OCI-LY1 (cell line): ENCODE results near the gene KCNK3.

Experiments
- H2AFZ ChIP-seq: fragments of 200-600 bp; sonication (generic), shearing (Covaris generic); 2 replicates; pipeline ENCODE4 v1.6.0; 2014; ENCODE audit warnings: antibody characterized with exemption, mild to moderate bottlenecking, low read length
- H3F3A ChIP-seq: fragments of 200-600 bp; sonication (generic), shearing (Covaris generic); 2 replicates; pipeline ENCODE4 v1.6.0; 2014; ENCODE audit warnings: mild to moderate bottlenecking, antibody characterized with exemption, low read length, moderate library complexity; ENCODE audit not compliant: insufficient read depth
- H3K27ac ChIP-seq: fragments of 200-600 bp; sonication (generic); 2 replicates; pipeline ENCODE4 v1.5.1; 2014; ENCODE audit warnings: low read length, mixed run types, mild to moderate bottlenecking, low read depth; ENCODE audit not compliant: poor library complexity, severe bottlenecking
- H3K27me3 ChIP-seq: fragments of 200-600 bp; sonication (generic); 2 replicates; pipeline ENCODE4 v1.6.0; 2014; ENCODE audit warnings: antibody characterized with exemption, mild to moderate bottlenecking, low read length, moderate library complexity; ENCODE audit not compliant: insufficient read depth
- H3K36me3 ChIP-seq: fragments of 200-600 bp; sonication (generic); 2 replicates; pipeline ENCODE4 v1.6.1; 2014; ENCODE audit warnings: mild to moderate bottlenecking, antibody characterized with exemption, low read length, moderate library complexity, mixed read lengths; ENCODE audit not compliant: insufficient read depth
- H3K4me1 ChIP-seq: fragments of 200-600 bp; sonication (generic); 2 replicates; pipeline ENCODE4 v1.5.1; 2014; ENCODE audit warnings: mild to moderate bottlenecking, low read length, moderate library complexity; ENCODE audit not compliant: insufficient read depth, severe bottlenecking
- H3K4me2 ChIP-seq: fragments of 200-600 bp; sonication (generic), shearing (Covaris generic); 2 replicates; pipeline ENCODE4 v1.6.1; 2014; ENCODE audit warnings: low read length
- H3K4me3 ChIP-seq: fragments of 200-600 bp; sonication (generic); 2 replicates; pipeline ENCODE4 v1.5.1; 2014; ENCODE audit warnings: low read length, low read depth, mild to moderate bottlenecking, mixed read lengths; ENCODE audit not compliant: poor library complexity, severe bottlenecking
- H3K79me2 ChIP-seq: fragments of 200-600 bp; shearing (Covaris generic); 2 replicates; pipeline ENCODE4 v1.6.1; 2016; ENCODE audit warnings: mixed run types, low read length, mixed read lengths; ENCODE audit not compliant: insufficient read depth
- H3K9ac ChIP-seq: fragments of 200-600 bp; sonication (generic), shearing (Covaris generic); 2 replicates; pipeline ENCODE4 v1.6.1; 2014; ENCODE audit warnings: mild to moderate bottlenecking, low read length, mixed read lengths
- H3K9me2 ChIP-seq: fragments of 200-600 bp; sonication (generic), shearing (Covaris generic); 2 replicates; pipeline ENCODE4 v1.6.1; 2014; ENCODE audit warnings: low read depth, mild to moderate bottlenecking, low read length, mixed read lengths
- H3K9me3 ChIP-seq: fragments of 200-600 bp; shearing (Covaris generic); 2 replicates; pipeline ENCODE4 v1.6.1; 2014; ENCODE audit warnings: low read length, mixed read lengths
- H4K20me1 ChIP-seq: fragments of 200-600 bp; sonication (generic), shearing (Covaris generic); 2 replicates; pipeline ENCODE4 v1.6.0; 2016; ENCODE audit warnings: mild to moderate bottlenecking, low read length; ENCODE audit not compliant: insufficient read depth
- EZH2 ChIP-seq: fragments of 200-600 bp; sonication (generic), shearing (Covaris generic); IDR thresholded peaks from 2 replicates; pipeline ENCODE4 v1.8.0; 2017; ENCODE audit warnings: borderline replicate concordance, mixed run types, mild to moderate bottlenecking, antibody characterized with exemption, low read length, moderate library complexity, mixed read lengths
- TF ChIP-seq, protein P1 (sequence below): fragments of 200-600 bp; sonication (generic), shearing (Covaris generic); IDR thresholded peaks from 2 replicates; pipeline ENCODE4 v1.5.1; 2017; ENCODE audit warnings: mild to moderate bottlenecking, antibody characterized with exemption, low read length, moderate library complexity, mixed read lengths

KCNK3 gene

GRCh38 chr2:26712486-26713465 lies 20.3 kb downstream of the KCNK3 start:
- Histone ChIP-seq H2AFZ (no peak overlapping the region), H4K20me1 (no peaks in the 10 kb centered on the region), H3K27me3 (0 out of 2 replicates have a peak, but pooled peaks cover 5% of the 10 kb centered on the region), H3K4me3 (no peak overlapping the region), H3F3A (no peaks in the 10 kb centered on the region), H3K27ac (no peak overlapping the region), H3K79me2 (no peaks in the 10 kb centered on the region), H3K36me3 (no peaks in the 10 kb centered on the region), H3K9me3 (no peaks in the 10 kb centered on the region), H3K9me2 (no peaks in the 10 kb centered on the region), H3K4me1 (no peaks in the 10 kb centered on the region), H3K4me2 (no peak overlapping the region), H3K9ac (no peak overlapping the region)
- TF ChIP-seq EZH2, result no peak
- TF ChIP-seq, protein P1, sequence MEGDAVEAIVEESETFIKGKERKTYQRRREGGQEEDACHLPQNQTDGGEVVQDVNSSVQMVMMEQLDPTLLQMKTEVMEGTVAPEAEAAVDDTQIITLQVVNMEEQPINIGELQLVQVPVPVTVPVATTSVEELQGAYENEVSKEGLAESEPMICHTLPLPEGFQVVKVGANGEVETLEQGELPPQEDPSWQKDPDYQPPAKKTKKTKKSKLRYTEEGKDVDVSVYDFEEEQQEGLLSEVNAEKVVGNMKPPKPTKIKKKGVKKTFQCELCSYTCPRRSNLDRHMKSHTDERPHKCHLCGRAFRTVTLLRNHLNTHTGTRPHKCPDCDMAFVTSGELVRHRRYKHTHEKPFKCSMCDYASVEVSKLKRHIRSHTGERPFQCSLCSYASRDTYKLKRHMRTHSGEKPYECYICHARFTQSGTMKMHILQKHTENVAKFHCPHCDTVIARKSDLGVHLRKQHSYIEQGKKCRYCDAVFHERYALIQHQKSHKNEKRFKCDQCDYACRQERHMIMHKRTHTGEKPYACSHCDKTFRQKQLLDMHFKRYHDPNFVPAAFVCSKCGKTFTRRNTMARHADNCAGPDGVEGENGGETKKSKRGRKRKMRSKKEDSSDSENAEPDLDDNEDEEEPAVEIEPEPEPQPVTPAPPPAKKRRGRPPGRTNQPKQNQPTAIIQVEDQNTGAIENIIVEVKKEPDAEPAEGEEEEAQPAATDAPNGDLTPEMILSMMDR, result no peak

DNA sequence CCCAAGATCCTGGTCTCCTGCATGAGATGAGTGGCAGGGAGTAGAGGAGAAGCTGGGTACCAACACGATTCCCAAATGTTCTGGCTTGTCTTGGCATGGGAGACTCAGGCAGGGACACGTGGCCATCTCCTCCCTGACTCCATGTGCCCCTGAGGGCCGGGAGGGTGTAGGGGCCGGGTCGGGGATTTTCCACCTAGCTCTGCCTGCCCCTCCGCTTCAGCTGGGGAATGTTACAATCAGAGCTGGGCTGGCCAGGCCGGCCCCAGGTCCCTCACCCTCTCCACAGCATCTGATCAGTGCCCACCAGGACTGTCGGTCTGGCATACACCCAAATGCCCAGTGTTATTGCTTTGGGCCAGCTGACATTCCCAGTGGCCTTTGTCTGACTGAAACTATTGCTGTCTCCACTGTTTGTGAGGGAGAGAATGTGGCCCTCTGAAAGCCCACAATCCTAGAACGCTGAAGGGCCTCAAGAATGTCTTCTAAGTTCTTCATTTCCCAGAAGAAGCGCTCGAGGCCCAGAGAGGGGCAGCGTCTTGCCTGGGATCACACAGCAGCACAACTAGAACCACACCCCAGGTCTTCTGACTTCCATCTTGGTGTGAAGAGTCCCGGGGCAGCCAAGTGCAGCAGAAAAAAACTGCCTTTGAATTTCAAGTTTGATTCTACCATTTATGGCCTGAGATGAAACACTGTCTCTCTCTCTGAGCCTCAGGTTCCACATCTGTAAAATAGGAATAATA lies 23.2 kb downstream of the KCNK3 start:
- Histone ChIP-seq H3K27ac (no peak overlapping the region), H3K27me3 (0 out of 2 replicates have a peak, but pooled peaks cover 5% of the 10 kb centered on the region), H4K20me1 (no peaks in the 10 kb centered on the region), H3K9ac (no peak overlapping the region), H3K36me3 (no peaks in the 10 kb centered on the region), H3F3A (no peaks in the 10 kb centered on the region), H2AFZ (no peak overlapping the region), H3K4me2 (no peak overlapping the region), H3K9me3 (no peaks in the 10 kb centered on the region), H3K79me2 (no peaks in the 10 kb centered on the region), H3K4me3 (no peak overlapping the region), H3K4me1 (no peaks in the 10 kb centered on the region), H3K9me2 (no peaks in the 10 kb centered on the region)
- no peak for TF ChIP-seq EZH2
- TF ChIP-seq, protein P1, result no peak

DNA sequence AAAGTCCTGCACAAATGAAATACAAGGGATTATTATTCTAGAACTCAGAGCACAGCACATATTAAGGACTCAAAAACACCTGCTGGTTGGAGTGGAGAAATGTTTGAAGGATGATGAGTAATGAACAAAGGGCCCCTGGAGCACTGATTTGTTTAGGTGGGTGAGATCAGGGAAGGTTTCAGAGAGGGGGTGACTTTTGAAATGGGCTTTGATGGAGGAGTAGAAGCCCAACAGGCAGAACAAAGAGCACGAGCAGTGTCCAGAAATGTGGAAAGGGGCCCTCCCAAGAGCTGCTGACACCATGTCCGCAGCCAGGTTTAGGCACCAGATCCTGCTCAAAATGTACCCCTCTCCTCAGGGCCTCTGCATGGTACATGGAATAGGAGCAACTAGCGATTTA lies 23.8 kb downstream of the KCNK3 start:
- 0 out of 2 replicates have a peak, but pooled peaks cover 5% of the 10 kb centered on the region for H3K27me3 ChIP-seq
- H3K79me2 ChIP-seq, result no peaks in the 10 kb centered on the region
- no peaks in the 10 kb centered on the region for H3F3A ChIP-seq
- no peak overlapping the region for H3K4me2 ChIP-seq
- H3K36me3 ChIP-seq, result no peaks in the 10 kb centered on the region
- H3K27ac ChIP-seq, result no peak overlapping the region
- H3K9me2 ChIP-seq, result no peaks in the 10 kb centered on the region
- no peak overlapping the region for H2AFZ ChIP-seq
- TF ChIP-seq EZH2, result no peak
- TF ChIP-seq, protein P1, result no peak
- H3K9me3 ChIP-seq, result no peaks in the 10 kb centered on the region
- H3K4me1 ChIP-seq, result no peaks in the 10 kb centered on the region
- no peak overlapping the region for H3K9ac ChIP-seq
- H3K4me3 ChIP-seq, result no peak overlapping the region
- no peaks in the 10 kb centered on the region for H4K20me1 ChIP-seq
